ENCODE results near the gene NAT9. TPM values are rescaled to one million over a fixed set of nuclear protein-coding genes. Genes with fewer than 3 reads are reported as not detected.

The NAT9 gene
- polyA plus RNA-seq, 1 experiment, result 33.6 TPM

- DNase-seq (ENCODE audit: low read depth, low spot score), result no peak
- H3K4me3 ChIP-seq (ENCODE audit: low read depth, low read length), result no peak overlapping the region
- CTCF ChIA-PET, result no interaction called here
- H3K9me3 ChIP-seq (ENCODE audit: control insufficient read depth, insufficient read depth, low read length), result peaks cover 16% of the 10 kb centered on the region
- POLR2A ChIA-PET, result no interaction called here
- H3K27me3 ChIP-seq (ENCODE audit: control insufficient read depth, insufficient read depth, low read length), result peaks cover 12% of the 10 kb centered on the region
- H3K27ac ChIP-seq (ENCODE audit: low read depth, low read length), result no peak overlapping the region
- TF ChIP-seq CTCF (IDR thresholded peaks at IDR 0.05; ENCODE audit: low read depth, low read length), result no peak
These were observed 44.9 kb downstream of the NAT9 start for GRCh38 chr17:74731347-74731605.

DNA sequence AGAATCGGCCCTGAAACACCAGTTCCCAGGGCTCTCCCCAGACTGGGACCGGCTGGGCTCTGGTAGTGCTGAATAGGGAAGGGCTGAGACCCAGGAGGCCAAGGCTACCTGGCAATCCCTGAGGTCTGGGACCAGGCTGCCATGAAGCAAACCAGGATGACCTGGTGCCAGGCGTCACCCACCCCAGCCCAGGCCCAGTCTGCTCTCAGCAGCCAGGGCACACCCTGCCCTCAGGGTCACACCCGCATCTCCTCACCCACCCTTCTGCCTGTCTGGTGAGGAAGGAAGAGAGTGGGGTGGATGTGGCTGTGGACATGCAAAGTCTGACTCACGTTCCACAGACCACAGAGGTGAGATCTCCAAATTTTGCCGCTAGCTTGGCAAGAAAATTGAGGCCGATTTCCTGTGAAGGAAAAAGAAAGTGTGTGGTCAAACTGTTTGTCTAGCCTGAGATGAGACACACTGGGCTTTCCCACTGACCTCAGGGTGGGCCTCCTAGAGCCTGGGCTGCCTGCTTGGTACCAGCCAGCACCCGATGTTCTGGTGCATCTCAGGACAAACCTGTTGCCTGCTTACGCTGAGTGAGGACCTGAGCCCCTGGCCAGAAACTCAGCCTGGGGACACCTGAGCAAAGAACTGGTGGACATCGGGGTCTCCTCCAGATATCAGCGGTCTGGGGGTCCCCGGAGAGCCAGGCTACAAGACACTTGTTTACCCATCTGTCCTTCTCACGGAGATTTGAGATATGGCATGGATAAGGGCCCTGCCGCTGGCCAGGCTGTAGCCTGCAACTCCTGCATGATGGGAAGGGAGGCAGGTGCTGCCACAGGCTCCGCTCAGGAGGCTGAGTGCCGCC, 45.4 kb downstream of the NAT9 start:
- H3K27me3 ChIP-seq (ENCODE audit: control insufficient read depth, insufficient read depth, low read length), result peaks cover 6% of the 10 kb centered on the region
- peaks cover 16% of the 10 kb centered on the region for H3K9me3 ChIP-seq (ENCODE audit: control insufficient read depth, insufficient read depth, low read length)
- CTCF ChIA-PET, result no interaction called here
- POLR2A ChIA-PET, result no interaction called here
- H3K4me3 ChIP-seq (ENCODE audit: low read depth, low read length), result no peak overlapping the region
- no peak overlapping the region for H3K27ac ChIP-seq (ENCODE audit: low read depth, low read length)
- DNase-seq (ENCODE audit: low read depth, low spot score), result no peak
- TF ChIP-seq CTCF (IDR thresholded peaks at IDR 0.05; ENCODE audit: low read depth, low read length), result no peak

DNA sequence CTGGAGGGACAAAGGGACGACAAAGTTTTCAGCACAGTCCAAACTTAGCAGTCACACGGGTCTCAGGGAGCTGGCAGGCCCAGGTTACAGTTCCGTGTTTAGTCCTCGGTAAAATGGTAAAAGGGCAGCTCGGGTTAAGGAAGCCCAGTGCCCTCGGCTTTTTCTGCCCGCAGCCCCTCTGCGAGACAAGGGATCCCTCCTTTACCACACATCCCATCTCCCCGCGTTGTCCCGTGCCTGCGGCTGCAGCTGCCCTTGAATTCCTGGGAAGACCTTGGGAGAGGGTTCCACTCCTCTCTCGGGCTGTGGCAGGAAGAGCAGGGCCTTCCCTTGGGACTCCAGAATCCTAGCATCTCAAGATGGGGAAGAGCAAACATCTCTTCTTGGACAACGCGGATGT, 46.3 kb downstream of the NAT9 start:
- no peak overlapping the region for H3K27ac ChIP-seq (ENCODE audit: low read depth, low read length)
- peaks cover 16% of the 10 kb centered on the region for H3K9me3 ChIP-seq (ENCODE audit: control insufficient read depth, insufficient read depth, low read length)
- no peak for DNase-seq (ENCODE audit: low read depth, low spot score)
- no peak for TF ChIP-seq CTCF (IDR thresholded peaks at IDR 0.05; ENCODE audit: low read depth, low read length)
- peaks cover 2% of the 10 kb centered on the region for H3K27me3 ChIP-seq (ENCODE audit: control insufficient read depth, insufficient read depth, low read length)
- ChIA-PET POLR2A (no interaction called here), CTCF (no interaction called here)
- H3K4me3 ChIP-seq (ENCODE audit: low read depth, low read length), result no peak overlapping the region

DNA sequence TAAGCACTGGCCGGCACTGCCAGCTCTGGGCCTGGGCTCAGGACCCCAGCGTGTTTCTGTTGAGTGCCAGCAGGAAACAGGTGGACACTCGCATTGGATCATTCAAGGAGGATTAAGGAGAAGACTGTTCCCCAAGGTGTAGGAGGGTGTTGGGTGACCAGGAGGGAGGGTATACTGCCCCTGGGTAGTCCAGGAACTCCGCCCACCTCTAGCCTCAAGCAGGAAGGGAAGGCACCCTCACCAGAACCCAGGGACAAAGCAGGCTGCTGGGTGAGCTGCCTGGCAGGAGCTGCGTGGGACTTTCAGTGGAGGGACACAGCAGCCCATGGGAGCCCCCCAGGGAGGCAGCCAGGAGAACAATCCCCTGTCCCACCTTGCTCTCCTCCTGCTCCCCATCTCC, 46.8 kb downstream of the NAT9 start:
- POLR2A ChIA-PET, result no interaction called here
- no peak for DNase-seq (ENCODE audit: low read depth, low spot score)
- Histone ChIP-seq H3K27ac (ENCODE audit: low read depth, low read length) (no peak overlapping the region), H3K4me3 (ENCODE audit: low read depth, low read length) (no peak overlapping the region), H3K27me3 (ENCODE audit: control insufficient read depth, insufficient read depth, low read length) (no peaks in the 10 kb centered on the region), H3K9me3 (ENCODE audit: control insufficient read depth, insufficient read depth, low read length) (peaks cover 16% of the 10 kb centered on the region)
- no peak for TF ChIP-seq CTCF (IDR thresholded peaks at IDR 0.05; ENCODE audit: low read depth, low read length)
- CTCF ChIA-PET, result no interaction called here

- DNase-seq (ENCODE audit: low read depth, low spot score), result no peak
- no peak for TF ChIP-seq CTCF (IDR thresholded peaks at IDR 0.05; ENCODE audit: low read depth, low read length)
- H3K27ac ChIP-seq (ENCODE audit: low read depth, low read length), result no peak overlapping the region
- no peak overlapping the region for H3K4me3 ChIP-seq (ENCODE audit: low read depth, low read length)
- ChIA-PET CTCF (no interaction called here), POLR2A (no interaction called here)
- no peaks in the 10 kb centered on the region for H3K27me3 ChIP-seq (ENCODE audit: control insufficient read depth, insufficient read depth, low read length)
- H3K9me3 ChIP-seq (ENCODE audit: control insufficient read depth, insufficient read depth, low read length), result peaks cover 16% of the 10 kb centered on the region
These were observed 47.5 kb downstream of the NAT9 start for GRCh38 chr17:74728702-74729075.
